Esophagus muscularis mucosa (tissue), 4 donors: ENCODE data around the gene MFF. TPM values are rescaled to one million over a fixed set of nuclear protein-coding genes. Genes with fewer than 3 reads are reported as not detected.
"Not testable (repeated sequence)": the region's sequence is repeated elsewhere in the genome, so short reads cannot be mapped to it uniquely, and the experiment has no call there.

Experiments
- DNase-seq: peaks from one replicate; pipeline ENCODE4 v3.0.0-alpha.2; 2017; ENCODE audit errors: extremely low spot score
- H3K27ac ChIP-seq, 4 donors: fragments of 200-600 bp; sonication (generic); replicated peaks in 1 of 4; 1 replicate in 3 of 4; 2 replicates in 1 of 4; pipeline ENCODE4 v1.5.1; 2016 to 2019; ENCODE audit warnings: mild to moderate bottlenecking in 1 of 4
- H3K27me3 ChIP-seq, 4 donors: fragments of 200-600 bp; sonication (generic); one replicate each; pipeline versions ENCODE4 v1.5.1 to v1.6.0; 2016 to 2019
- H3K36me3 ChIP-seq, 4 donors: fragments of 200-600 bp; sonication (generic); one replicate each; pipeline ENCODE4 v1.5.1; 2016 to 2019
- H3K4me1 ChIP-seq, 4 donors: fragments of 200-600 bp; sonication (generic); one replicate each; pipeline ENCODE4 v1.5.1; 2016 to 2019
- H3K4me3 ChIP-seq, 4 donors: fragments of 200-600 bp; sonication (generic); 1 replicate in 2 of 4; 2 replicates in 2 of 4; pipeline ENCODE4 v1.5.1; 2016 to 2019; ENCODE audit warnings: mild to moderate bottlenecking in 4 of 4, moderate library complexity in 1 of 4
- H3K9me3 ChIP-seq, 4 donors: fragments of 200-600 bp; sonication (generic); 1 replicate in 3 of 4; 2 replicates in 1 of 4; pipeline ENCODE4 v1.5.1; 2016 to 2019
- EP300 ChIP-seq: sonication (generic); formaldehyde crosslinking; IDR thresholded peaks from one replicate; pipeline ENCODE4 v1.6.1; 2017; ENCODE audit warnings: antibody characterized with exemption
- POLR2A ChIP-seq: fragments of 450-650 bp; IDR thresholded peaks from one replicate; pipeline ENCODE4 v1.6.1; 2017; ENCODE audit warnings: antibody characterized with exemption, moderate library complexity, mild to moderate bottlenecking, low read depth
- POLR2AphosphoS5 ChIP-seq, 2 donors: sonication (generic); formaldehyde crosslinking; IDR thresholded peaks; one replicate each; pipeline ENCODE4 v1.6.1; 2017; ENCODE audit warnings: antibody characterized with exemption in 2 of 2
- WGBS: methylation state at CpG from one replicate; pipeline ENCODE4 v1.1.5; 2018; 5-methylcytosine and 5-hydroxymethylcytosine counted together
- intact Hi-C: fragments of 100-400 bp; cut with DNase I; formaldehyde crosslinking; loops from one replicate; pipeline ENCODE4 v1.15.1; 2023
- total RNA-seq, 4 donors: library from RNA; depleted of rRNA; stranded (reverse); fragments of >200 nt; gene quantifications; one replicate each; pipeline versions ENCODE4 v1.1.0 to v1.2.1, GENCODE V29; 2016
- TF ChIP-seq, protein P1 (sequence below), 3 experiments: fragments of 200-600 bp in 2 of 3; fragments of 450-650 bp in 1 of 3; sonication (generic) in 2 of 3; IDR thresholded peaks; one replicate each; pipeline ENCODE4 v1.5.1; 2017 to 2019; ENCODE audit warnings: antibody characterized with exemption in 3 of 3, mild to moderate bottlenecking in 2 of 3, moderate library complexity in 1 of 3

MFF gene
- total RNA-seq, 4 donors from 2014 or later = 117 to 135 (median 125) TPM

DNA sequence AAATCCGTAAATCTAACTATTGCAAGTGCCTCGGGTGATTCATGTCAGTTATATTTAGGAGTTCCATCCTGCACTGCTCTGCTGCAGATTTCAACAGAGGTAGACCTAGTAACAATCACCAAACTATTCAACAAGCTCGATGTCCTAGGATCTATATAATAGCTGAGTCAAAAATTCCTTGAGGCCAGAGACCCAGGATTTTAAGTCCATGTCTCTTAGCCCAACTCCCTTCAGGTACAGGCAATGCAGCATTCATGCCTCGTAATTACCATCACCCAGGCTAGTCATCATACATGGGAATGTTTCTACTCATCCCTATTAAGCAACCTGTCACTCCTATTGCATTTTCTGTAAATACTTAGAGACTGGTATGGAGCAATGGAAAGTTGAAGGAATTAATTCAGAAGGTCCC lies 53.3 kb downstream of the MFF start:
- no peak for TF ChIP-seq POLR2A
- TF ChIP-seq, protein P1, sequence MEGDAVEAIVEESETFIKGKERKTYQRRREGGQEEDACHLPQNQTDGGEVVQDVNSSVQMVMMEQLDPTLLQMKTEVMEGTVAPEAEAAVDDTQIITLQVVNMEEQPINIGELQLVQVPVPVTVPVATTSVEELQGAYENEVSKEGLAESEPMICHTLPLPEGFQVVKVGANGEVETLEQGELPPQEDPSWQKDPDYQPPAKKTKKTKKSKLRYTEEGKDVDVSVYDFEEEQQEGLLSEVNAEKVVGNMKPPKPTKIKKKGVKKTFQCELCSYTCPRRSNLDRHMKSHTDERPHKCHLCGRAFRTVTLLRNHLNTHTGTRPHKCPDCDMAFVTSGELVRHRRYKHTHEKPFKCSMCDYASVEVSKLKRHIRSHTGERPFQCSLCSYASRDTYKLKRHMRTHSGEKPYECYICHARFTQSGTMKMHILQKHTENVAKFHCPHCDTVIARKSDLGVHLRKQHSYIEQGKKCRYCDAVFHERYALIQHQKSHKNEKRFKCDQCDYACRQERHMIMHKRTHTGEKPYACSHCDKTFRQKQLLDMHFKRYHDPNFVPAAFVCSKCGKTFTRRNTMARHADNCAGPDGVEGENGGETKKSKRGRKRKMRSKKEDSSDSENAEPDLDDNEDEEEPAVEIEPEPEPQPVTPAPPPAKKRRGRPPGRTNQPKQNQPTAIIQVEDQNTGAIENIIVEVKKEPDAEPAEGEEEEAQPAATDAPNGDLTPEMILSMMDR (IDR thresholded peaks at IDR 0.05) = no peak
- TF ChIP-seq POLR2AphosphoS5 (IDR thresholded peaks at IDR 0.05) = no peak
- TF ChIP-seq EP300 = no peak
- no peaks in the 10 kb centered on the region for H3K36me3 ChIP-seq
- DNase-seq = no peak
- WGBS = 86% methylated on average over 4 of the region's 4 CpGs
- H3K4me3 ChIP-seq = no peak overlapping the region
- no peaks in the 10 kb centered on the region for H3K4me1 ChIP-seq
- intact Hi-C loops = no loop called here
- no peak overlapping the region for H3K27ac ChIP-seq
- no peaks in the 10 kb centered on the region for H3K9me3 ChIP-seq
- peaks cover 0 to 6% (median 0%) of the 10 kb centered on the region in 4 donors for H3K27me3 ChIP-seq

DNA sequence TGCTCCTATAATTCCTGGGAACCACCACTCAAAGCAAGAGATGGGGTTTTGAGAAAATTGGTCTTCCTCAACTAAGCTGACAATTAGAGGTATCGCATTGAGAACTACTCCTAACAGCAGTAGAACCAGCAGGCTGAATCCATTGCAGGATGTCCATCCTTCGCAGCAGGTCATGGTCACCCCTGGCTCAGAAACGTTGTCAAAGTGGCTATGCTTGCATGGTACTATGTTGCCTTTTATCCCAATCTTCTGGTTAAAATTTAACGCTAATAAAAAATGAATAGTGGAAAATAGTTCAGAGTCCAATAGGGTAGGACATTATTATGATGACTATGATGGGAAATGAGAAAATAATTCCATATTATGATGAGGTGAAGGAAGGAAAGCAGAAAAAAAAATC lies 54.0 kb downstream of the MFF start, which contains the start of gene TM4SF20:
TSS of gene TM4SF20 (minus strand) at position 212 of the 400 bp plus-strand sequence. CDS start at position 174, 38 bp downstream.
- Histone ChIP-seq H3K4me1 (no peaks in the 10 kb centered on the region), H3K9me3 (no peaks in the 10 kb centered on the region), H3K36me3 (no peaks in the 10 kb centered on the region), H3K4me3 (no peak within 1 kb of the TSS), H3K27ac (no peak within 1 kb of the TSS), H3K27me3 (peaks cover 0 to 6% (median 0%) of the 10 kb centered on the region in 4 donors)
- intact Hi-C loops = no loop called here
- DNase-seq = no peak
- TF ChIP-seq EP300 (no peak), POLR2AphosphoS5 (IDR thresholded peaks at IDR 0.05) (no peak), POLR2A (no peak)
- TF ChIP-seq, protein P1 (IDR thresholded peaks at IDR 0.05) = no peak
- WGBS = 93% methylated on average over 4 of the region's 4 CpGs

DNA sequence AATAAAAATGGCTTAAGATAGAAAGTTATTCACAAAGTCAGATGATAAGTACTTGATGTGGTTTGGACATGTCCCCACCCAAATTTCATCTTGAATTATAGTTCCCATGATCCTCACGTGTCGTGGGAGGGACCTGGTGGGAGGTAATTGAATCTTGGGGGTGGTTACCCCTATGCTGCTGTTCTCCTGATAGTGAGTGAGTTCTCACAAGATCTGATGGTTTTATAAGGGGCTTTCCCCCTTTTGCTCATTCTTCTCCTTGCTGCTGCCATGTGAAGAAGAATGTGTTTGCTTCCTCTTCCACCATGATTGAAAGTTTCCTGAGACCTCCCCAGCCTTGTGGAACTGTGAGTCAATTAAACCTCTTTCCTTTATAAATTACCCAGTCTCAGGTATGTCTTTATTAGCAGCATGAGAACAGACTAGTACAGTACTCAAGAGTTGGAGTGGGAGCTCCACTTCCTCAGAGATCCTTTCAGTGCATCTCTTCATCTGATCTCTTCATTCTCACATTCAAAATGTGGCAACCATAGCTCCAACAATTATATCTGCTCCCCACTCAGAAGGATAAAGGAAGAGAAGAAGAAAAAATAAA lies 57.3 kb downstream of the MFF start:
- H3K4me1 ChIP-seq, H3K27ac ChIP-seq, H3K4me3 ChIP-seq, intact Hi-C loops, H3K9me3 ChIP-seq, H3K36me3 ChIP-seq, H3K27me3 ChIP-seq, DNase-seq: not testable (repeated sequence)
- WGBS = 89% methylated on average over 2 of the region's 2 CpGs

DNA sequence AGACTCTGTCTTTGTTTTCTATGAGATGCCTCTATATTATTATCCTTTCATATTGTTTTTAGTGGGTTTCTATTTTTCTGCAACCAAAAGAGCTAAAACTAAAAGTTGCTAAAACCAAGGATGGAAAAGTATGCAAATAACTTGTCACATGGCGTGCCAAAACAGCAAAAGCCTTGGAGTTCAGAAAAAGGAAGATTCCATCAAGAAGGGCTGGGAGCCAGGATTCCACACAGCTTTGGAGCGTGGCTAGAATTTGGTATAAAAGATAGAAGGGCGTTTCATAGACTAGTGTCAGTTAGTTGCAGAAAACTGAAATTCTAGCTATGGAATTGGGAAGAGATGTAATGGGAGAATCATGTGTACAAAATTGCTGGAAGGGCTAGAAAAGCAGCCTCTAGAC lies 58.6 kb downstream of the MFF start:
- no peaks in the 10 kb centered on the region for H3K36me3 ChIP-seq
- intact Hi-C loops = no loop called here
- peaks cover 0 to 6% (median 0%) of the 10 kb centered on the region in 4 donors for H3K27me3 ChIP-seq
- H3K4me1 ChIP-seq = no peaks in the 10 kb centered on the region
- H3K9me3 ChIP-seq = no peaks in the 10 kb centered on the region
- TF ChIP-seq, protein P1 (IDR thresholded peaks at IDR 0.05) = no peak
- TF ChIP-seq POLR2A = no peak
- no peak for TF ChIP-seq EP300
- no peak for TF ChIP-seq POLR2AphosphoS5 (IDR thresholded peaks at IDR 0.05)
- 56% methylated on average over 3 of the region's 3 CpGs for WGBS
- no peak overlapping the region for H3K4me3 ChIP-seq
- DNase-seq = no peak
- H3K27ac ChIP-seq = no peak overlapping the region

DNA sequence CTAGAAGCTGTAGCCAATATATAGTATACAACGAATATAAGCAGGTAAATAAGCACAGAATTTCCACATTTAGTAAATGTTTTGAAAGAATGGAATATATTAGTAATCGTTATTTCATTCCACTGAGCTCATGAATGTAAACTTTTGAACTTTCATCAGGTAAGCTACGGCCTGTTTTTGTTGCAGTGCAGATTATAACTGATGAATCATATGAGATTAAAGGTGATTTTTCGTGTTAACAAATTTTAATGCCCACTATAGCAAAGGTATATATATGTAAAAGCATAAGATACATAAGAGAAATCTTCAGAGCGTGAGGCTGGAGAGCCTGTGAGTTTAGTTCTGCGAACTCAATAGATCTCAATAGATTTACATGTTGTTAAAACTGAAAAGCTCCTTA lies 61.6 kb downstream of the MFF start:
- Histone ChIP-seq H3K27me3 (no peaks in the 10 kb centered on the region), H3K9me3 (peaks cover 0 to 7% (median 0%) of the 10 kb centered on the region in 4 donors), H3K4me3 (no peak overlapping the region), H3K27ac (no peak overlapping the region), H3K4me1 (no peaks in the 10 kb centered on the region), H3K36me3 (no peaks in the 10 kb centered on the region)
- 71% methylated on average over 6 of the region's 6 CpGs for WGBS
- DNase-seq = no peak
- intact Hi-C loops = no loop called here
- TF ChIP-seq EP300 (no peak), POLR2A (no peak), POLR2AphosphoS5 (IDR thresholded peaks at IDR 0.05) (no peak)
- TF ChIP-seq, protein P1 (IDR thresholded peaks at IDR 0.05) = no peak

DNA sequence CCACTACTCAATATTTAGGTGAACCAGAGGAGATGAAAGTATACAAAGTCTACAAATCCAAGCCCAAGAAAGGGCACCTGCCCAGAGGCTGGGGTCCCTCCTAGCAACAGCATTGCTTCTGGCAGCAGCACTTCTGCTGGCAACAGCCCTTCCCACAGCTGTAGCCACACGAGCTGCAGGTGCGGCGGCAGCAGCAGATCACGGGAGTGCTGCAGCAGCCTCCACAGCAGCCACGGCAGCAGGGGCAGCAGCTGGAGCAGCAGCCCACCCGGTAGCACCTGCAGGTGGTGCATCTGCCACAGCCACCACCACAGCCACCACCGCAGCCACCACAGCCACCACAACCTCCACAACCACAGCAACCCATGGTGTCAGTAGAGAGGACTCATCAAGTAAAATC lies 62.5 kb downstream of the MFF start, which contains the start of gene SCYGR1:
TSS of gene SCYGR1 (minus strand) at position 367 of the 400 bp plus-strand sequence. CDS start at position 367, 0 bp downstream.
- H3K27me3 ChIP-seq, intact Hi-C loops, H3K4me1 ChIP-seq, H3K4me3 ChIP-seq, DNase-seq, H3K9me3 ChIP-seq, H3K36me3 ChIP-seq, H3K27ac ChIP-seq: not testable (repeated sequence)
- WGBS = 91% methylated on average over 6 of the region's 7 CpGs
